Hepatocyte (in vitro differentiated cells): ENCODE measurements around the gene PRDM12. TPM values are rescaled to one million over a fixed set of nuclear protein-coding genes. Genes with fewer than 3 reads are reported as not detected.

Experiments used
- DNase-seq: peaks from one replicate; pipeline ENCODE4 v3.0.0-alpha.2; 2016; ENCODE audit warnings: low spot score
- H2AFZ ChIP-seq: fragments of 200-600 bp; sonication (generic); 2 replicates; pipeline ENCODE4 v1.6.0; 2016; ENCODE audit warnings: antibody characterized with exemption, mild to moderate bottlenecking
- H3K27ac ChIP-seq: fragments of 200-600 bp; sonication (generic); 2 replicates; pipeline ENCODE4 v1.5.1; 2016; ENCODE audit warnings: mild to moderate bottlenecking
- H3K27me3 ChIP-seq: fragments of 200-600 bp; sonication (generic); 2 replicates; pipeline ENCODE4 v1.6.1; 2016
- H3K36me3 ChIP-seq: fragments of 200-600 bp; sonication (generic); replicated peaks from 2 replicates; pipeline ENCODE4 v1.5.1; 2016; ENCODE audit warnings: low read depth; ENCODE audit not compliant: insufficient read depth
- H3K4me1 ChIP-seq: fragments of 200-600 bp; sonication (generic); 2 replicates; pipeline ENCODE4 v1.5.1; 2016; ENCODE audit warnings: mild to moderate bottlenecking, moderate library complexity; ENCODE audit not compliant: insufficient read depth
- H3K4me2 ChIP-seq: fragments of 200-600 bp; sonication (generic); 2 replicates; pipeline ENCODE4 v1.6.0; 2016
- H3K4me3 ChIP-seq: fragments of 200-600 bp; sonication (generic); 2 replicates; pipeline ENCODE4 v1.5.1; 2016; ENCODE audit warnings: mild to moderate bottlenecking
- H3K79me2 ChIP-seq: fragments of 200-600 bp; sonication (generic); 2 replicates; pipeline ENCODE4 v1.6.0; 2017; ENCODE audit warnings: mild to moderate bottlenecking
- H3K9me2 ChIP-seq: fragments of 200-600 bp; sonication (generic); replicated peaks from 2 replicates; pipeline ENCODE4 v1.6.0; 2017; ENCODE audit warnings: mild to moderate bottlenecking; ENCODE audit not compliant: insufficient read depth
- H3K9me3 ChIP-seq: fragments of 200-600 bp; sonication (generic); 2 replicates; pipeline ENCODE4 v1.5.1; 2016; ENCODE audit warnings: low read depth, mild to moderate bottlenecking
- H4K20me1 ChIP-seq: fragments of 200-600 bp; sonication (generic); 2 replicates; pipeline ENCODE4 v1.6.0; 2016; ENCODE audit warnings: mild to moderate bottlenecking; ENCODE audit not compliant: insufficient read depth, poor library complexity, severe bottlenecking
- EZH2 ChIP-seq: fragments of 200-600 bp; sonication (generic); IDR thresholded peaks from 2 replicates; pipeline ENCODE4 v1.6.1; 2016; ENCODE audit warnings: antibody characterized with exemption, mild to moderate bottlenecking, borderline replicate concordance
- EZH2phosphoT487 ChIP-seq: fragments of 200-600 bp; sonication (generic); IDR thresholded peaks from one replicate; pipeline ENCODE4 v1.6.1; 2018; ENCODE audit warnings: antibody characterized with exemption, mild to moderate bottlenecking, low read depth, moderate library complexity; ENCODE audit not compliant: unreplicated experiment, severe bottlenecking
- WGBS: methylation state at CpG from one replicate; pipeline ENCODE4 v1.1.6; 2016; ENCODE audit warnings: low lambda C conversion rate; ENCODE audit errors: missing lambda C conversion rate; 5-methylcytosine and 5-hydroxymethylcytosine counted together
- polyA plus RNA-seq: library from polyadenylated mRNA; unstranded; fragments of >200 nt; fragmentation: Nextera tagmentation; extraction: Ambion mirVana; gene quantifications from 2 replicates; pipeline ENCODE4 v1.2.1, GENCODE V29; 2016
- total RNA-seq: library from RNA; depleted of rRNA; stranded (reverse); fragments of >200 nt; gene quantifications from 2 replicates; pipeline ENCODE4 v1.2.3, GENCODE V29; 2014
- TF ChIP-seq, protein P1 (sequence below): fragments of 200-600 bp; sonication (generic); IDR thresholded peaks from 2 replicates; pipeline ENCODE4 v1.5.1; 2016; ENCODE audit warnings: antibody characterized with exemption, mild to moderate bottlenecking; ENCODE audit not compliant: poor library complexity

Gene PRDM12
- total and polyA plus RNA-seq, 2 experiments from 2014 or later = not detected

DNA sequence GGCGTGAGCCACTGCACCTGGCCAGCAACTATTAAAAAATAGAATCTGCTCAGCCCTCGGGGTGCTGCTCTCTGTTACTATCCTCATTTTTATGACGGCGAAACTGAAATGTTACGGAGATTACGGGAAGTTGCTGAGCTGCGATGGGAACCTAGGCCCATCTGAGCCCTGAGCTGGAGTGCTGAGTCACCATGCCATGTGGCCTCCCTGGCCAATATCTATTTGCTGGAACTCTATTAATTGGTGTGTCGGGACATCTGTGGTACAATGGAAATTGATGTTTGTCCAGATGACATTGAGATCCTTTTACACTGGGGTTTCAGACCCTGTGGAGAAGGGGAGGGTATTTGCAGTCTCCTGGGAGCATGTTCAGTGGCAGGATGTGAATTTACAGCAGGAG lies 8.1 kb downstream of the PRDM12 start:
- H3K36me3 ChIP-seq = no peaks in the 10 kb centered on the region
- H4K20me1 ChIP-seq = no peaks in the 10 kb centered on the region
- H3K4me2 ChIP-seq = no peak overlapping the region
- H2AFZ ChIP-seq = no peak overlapping the region
- no peak for DNase-seq
- H3K27ac ChIP-seq = no peak overlapping the region
- H3K4me3 ChIP-seq = no peak overlapping the region
- H3K4me1 ChIP-seq = no peaks in the 10 kb centered on the region
- WGBS = 82% methylated on average over 8 of the region's 8 CpGs
- TF ChIP-seq, protein P1, sequence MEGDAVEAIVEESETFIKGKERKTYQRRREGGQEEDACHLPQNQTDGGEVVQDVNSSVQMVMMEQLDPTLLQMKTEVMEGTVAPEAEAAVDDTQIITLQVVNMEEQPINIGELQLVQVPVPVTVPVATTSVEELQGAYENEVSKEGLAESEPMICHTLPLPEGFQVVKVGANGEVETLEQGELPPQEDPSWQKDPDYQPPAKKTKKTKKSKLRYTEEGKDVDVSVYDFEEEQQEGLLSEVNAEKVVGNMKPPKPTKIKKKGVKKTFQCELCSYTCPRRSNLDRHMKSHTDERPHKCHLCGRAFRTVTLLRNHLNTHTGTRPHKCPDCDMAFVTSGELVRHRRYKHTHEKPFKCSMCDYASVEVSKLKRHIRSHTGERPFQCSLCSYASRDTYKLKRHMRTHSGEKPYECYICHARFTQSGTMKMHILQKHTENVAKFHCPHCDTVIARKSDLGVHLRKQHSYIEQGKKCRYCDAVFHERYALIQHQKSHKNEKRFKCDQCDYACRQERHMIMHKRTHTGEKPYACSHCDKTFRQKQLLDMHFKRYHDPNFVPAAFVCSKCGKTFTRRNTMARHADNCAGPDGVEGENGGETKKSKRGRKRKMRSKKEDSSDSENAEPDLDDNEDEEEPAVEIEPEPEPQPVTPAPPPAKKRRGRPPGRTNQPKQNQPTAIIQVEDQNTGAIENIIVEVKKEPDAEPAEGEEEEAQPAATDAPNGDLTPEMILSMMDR = no peak
- TF ChIP-seq EZH2 = no peak
- TF ChIP-seq EZH2phosphoT487 = no peak
- H3K27me3 ChIP-seq = peaks cover 14% of the 10 kb centered on the region
- no peaks in the 10 kb centered on the region for H3K9me2 ChIP-seq
- no peaks in the 10 kb centered on the region for H3K9me3 ChIP-seq
- no peaks in the 10 kb centered on the region for H3K79me2 ChIP-seq

- TF ChIP-seq EZH2phosphoT487 = no peak
- no peak for TF ChIP-seq EZH2
- TF ChIP-seq, protein P1 = no peak
- Histone ChIP-seq H3K4me2 (no peak overlapping the region), H2AFZ (no peak overlapping the region), H3K9me3 (no peaks in the 10 kb centered on the region), H3K27ac (no peak overlapping the region), H3K36me3 (no peaks in the 10 kb centered on the region), H3K79me2 (no peaks in the 10 kb centered on the region), H3K27me3 (peaks cover 9% of the 10 kb centered on the region), H4K20me1 (no peaks in the 10 kb centered on the region), H3K4me3 (no peak overlapping the region), H3K4me1 (no peaks in the 10 kb centered on the region), H3K9me2 (no peaks in the 10 kb centered on the region)
- no peak for DNase-seq
- WGBS = 79% methylated on average over 12 of the region's 12 CpGs
Measured at GRCh38 chr9:130672933-130673615, 8.7 kb downstream of the PRDM12 start.

- no peak overlapping the region for H2AFZ ChIP-seq
- TF ChIP-seq EZH2 (no peak), EZH2phosphoT487 (no peak)
- TF ChIP-seq, protein P1 = no peak
Measured at GRCh38 chr9:130675396-130675795, 11.0 kb downstream of the PRDM12 start.

More at GRCh38 chr9:130675396-130675795, 11.0 kb downstream of the PRDM12 start:
- DNase-seq = no peak
- Histone ChIP-seq H3K27me3 (peaks cover 11% of the 10 kb centered on the region), H4K20me1 (no peaks in the 10 kb centered on the region), H3K4me2 (no peak overlapping the region), H3K9me3 (no peaks in the 10 kb centered on the region), H3K9me2 (no peaks in the 10 kb centered on the region), H3K79me2 (no peaks in the 10 kb centered on the region), H3K36me3 (no peaks in the 10 kb centered on the region), H3K27ac (no peak overlapping the region), H3K4me1 (no peaks in the 10 kb centered on the region), H3K4me3 (no peak overlapping the region)
- 94% methylated on average over 13 of the region's 13 CpGs for WGBS
